Thyroid gland (tissue), 4 donors: Measurements from ENCODE around the gene PDE6D.

ENCODE experiments used
- POLR2A ChIP-seq, 2 donors: fragments of 450-650 bp; IDR thresholded peaks; one replicate each; pipeline ENCODE4 v1.6.1; 2017; ENCODE audit warnings: antibody characterized with exemption in 2 of 2, mild to moderate bottlenecking in 2 of 2, moderate library complexity in 1 of 2
- TF ChIP-seq, protein P1 (sequence below), 6 experiments: fragments of 200-600 bp in 3 of 6; fragments of 450-650 bp in 3 of 6; sonication (generic) in 3 of 6; IDR thresholded peaks; one replicate each; pipeline ENCODE4 v1.5.1; 2016 to 2019; ENCODE audit warnings: antibody characterized with exemption in 6 of 6, mild to moderate bottlenecking in 2 of 6, inconsistent platforms in 1 of 6, moderate library complexity in 1 of 6

GRCh38 chr2:231785822-231786176, 4.7 kb upstream of the PDE6D start:
- TF ChIP-seq, protein P1, sequence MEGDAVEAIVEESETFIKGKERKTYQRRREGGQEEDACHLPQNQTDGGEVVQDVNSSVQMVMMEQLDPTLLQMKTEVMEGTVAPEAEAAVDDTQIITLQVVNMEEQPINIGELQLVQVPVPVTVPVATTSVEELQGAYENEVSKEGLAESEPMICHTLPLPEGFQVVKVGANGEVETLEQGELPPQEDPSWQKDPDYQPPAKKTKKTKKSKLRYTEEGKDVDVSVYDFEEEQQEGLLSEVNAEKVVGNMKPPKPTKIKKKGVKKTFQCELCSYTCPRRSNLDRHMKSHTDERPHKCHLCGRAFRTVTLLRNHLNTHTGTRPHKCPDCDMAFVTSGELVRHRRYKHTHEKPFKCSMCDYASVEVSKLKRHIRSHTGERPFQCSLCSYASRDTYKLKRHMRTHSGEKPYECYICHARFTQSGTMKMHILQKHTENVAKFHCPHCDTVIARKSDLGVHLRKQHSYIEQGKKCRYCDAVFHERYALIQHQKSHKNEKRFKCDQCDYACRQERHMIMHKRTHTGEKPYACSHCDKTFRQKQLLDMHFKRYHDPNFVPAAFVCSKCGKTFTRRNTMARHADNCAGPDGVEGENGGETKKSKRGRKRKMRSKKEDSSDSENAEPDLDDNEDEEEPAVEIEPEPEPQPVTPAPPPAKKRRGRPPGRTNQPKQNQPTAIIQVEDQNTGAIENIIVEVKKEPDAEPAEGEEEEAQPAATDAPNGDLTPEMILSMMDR (IDR thresholded peaks at IDR 0.05): no peak
- TF ChIP-seq POLR2A (IDR thresholded peaks at IDR 0.05): no peak
